HCT116 (cell line): Measurements from ENCODE around the gene PLK2. TPM values are rescaled to one million over a fixed set of nuclear protein-coding genes. Genes with fewer than 3 reads are reported as not detected.

Experiments used
- ATAC-seq: fragments of 200-7000 bp; cut with Tn5 transposase; 2 replicates; pipeline ENCODE4 v1.9.1; 2020; ENCODE audit warnings: mild to moderate bottlenecking, moderate library complexity
- BruUV-seq: library from RNA; stranded (reverse); fragments of 400-500 nt; replicated peaks from 2 replicates; lab custom pipeline; 2021; lab: Mats Ljungman, UMichigan
- CTCF ChIA-PET: fragments of 300-600 bp; sonication (Branson Sonifier 250); formaldehyde crosslinking; loops from one replicate; lab custom pipeline; 2021; ENCODE audit warnings: antibody characterized with exemption; lab: Charles Lee
- POLR2A ChIA-PET: fragments of 300-600, 350-600 bp; sonication (Branson Sonifier 250); formaldehyde crosslinking; loops from one replicate; lab custom pipeline; 2021; ENCODE audit warnings: antibody characterized with exemption; lab: Charles Lee
- RAD21 ChIA-PET, 2 experiments: fragments of 300-600 bp; sonication (Branson Sonifier 250); formaldehyde crosslinking; loops; one replicate each; lab custom pipeline; 2023; ENCODE audit warnings: low total read pairs in 2 of 2; ENCODE audit not compliant: uncharacterized antibody in 2 of 2, unreplicated experiment in 2 of 2, low non-redundant PET in 1 of 2; lab: Charles Lee
- DNase-seq: peaks from one replicate; pipeline ENCODE4 v3.0.0-alpha.2; 2010; ENCODE audit warnings: low read depth, low spot score
- H2AFZ ChIP-seq: fragments of 200-600 bp; shearing (Covaris generic), sonication (generic); 2 replicates; pipeline ENCODE4 v1.6.1; 2017; ENCODE audit warnings: low read depth, mixed run types, mixed read lengths, antibody characterized with exemption, low read length; ENCODE audit not compliant: poor library complexity, severe bottlenecking
- H3K27ac ChIP-seq: 2 replicates; pipeline ENCODE4 v1.5.1; 2012; ENCODE audit warnings: low read depth, low read length
- H3K27me3 ChIP-seq: fragments of 200-600 bp; sonication (generic); 2 replicates; pipeline ENCODE4 v1.6.1; 2016; ENCODE audit warnings: mixed run types, low read length, mixed read lengths; ENCODE audit not compliant: insufficient read depth
- H3K36me3 ChIP-seq, 2 experiments: fragments of 200-500 bp in 1 of 2; fragments of 200-600 bp in 1 of 2; sonication (Bioruptor generic) in 1 of 2; sonication (generic) in 1 of 2; 2 replicates each; pipeline versions ENCODE4 v1.5.1 to v1.6.1; 2014 to 2016; ENCODE audit warnings: low read length in 2 of 2, inconsistent platforms in 1 of 2, mixed read lengths in 1 of 2, mixed run types in 1 of 2; ENCODE audit not compliant: insufficient read depth in 2 of 2, control insufficient read depth in 1 of 2
- H3K4me1 ChIP-seq, 2 experiments: fragments of 200-600 bp in 1 of 2; sonication (generic) in 1 of 2; 2 replicates each; pipeline versions ENCODE4 v1.5.1 to v1.6.1; 2012 to 2017; ENCODE audit warnings: low read length in 2 of 2, inconsistent platforms in 1 of 2, mild to moderate bottlenecking in 1 of 2, mixed read lengths in 1 of 2, mixed run types in 1 of 2, moderate library complexity in 1 of 2; ENCODE audit not compliant: insufficient read depth in 2 of 2, control insufficient read depth in 1 of 2
- H3K4me2 ChIP-seq: fragments of 200-600 bp; sonication (generic); 2 replicates; pipeline ENCODE4 v1.6.1; 2017; ENCODE audit warnings: mixed run types, low read length, mixed read lengths
- H3K4me3 ChIP-seq, 2 experiments: fragments of 200-600 bp in 1 of 2; sonication (generic) in 1 of 2; replicated peaks in 1 of 2; 2 replicates each; pipeline ENCODE4 v1.5.1; 2011 to 2016; ENCODE audit warnings: low read length in 2 of 2, control low read depth in 1 of 2, low read depth in 1 of 2, mild to moderate bottlenecking in 1 of 2, mixed read lengths in 1 of 2, mixed run types in 1 of 2
- H3K79me2 ChIP-seq: fragments of 200-600 bp; sonication (generic); 2 replicates; pipeline ENCODE4 v1.6.1; 2017; ENCODE audit warnings: mild to moderate bottlenecking, mixed run types, low read length, moderate library complexity, mixed read lengths; ENCODE audit not compliant: insufficient read depth
- H3K9ac ChIP-seq: fragments of 200-600 bp; sonication (generic); 2 replicates; pipeline ENCODE4 v1.6.1; 2016; ENCODE audit warnings: low read length, mixed read lengths
- H3K9me2 ChIP-seq: fragments of 200-600 bp; sonication (generic), shearing (Covaris generic); 2 replicates; pipeline ENCODE4 v1.6.1; 2017; ENCODE audit warnings: mixed run types, mild to moderate bottlenecking, moderate library complexity; ENCODE audit not compliant: insufficient read depth
- H3K9me3 ChIP-seq, 2 experiments: fragments of 200-500 bp in 1 of 2; fragments of 200-600 bp in 1 of 2; sonication (Bioruptor generic) in 1 of 2; sonication (generic) in 1 of 2; 2 replicates each; pipeline ENCODE4 v1.6.1; 2014 to 2017; ENCODE audit warnings: low read length in 2 of 2, mixed read lengths in 2 of 2, inconsistent platforms in 1 of 2, low read depth in 1 of 2, mild to moderate bottlenecking in 1 of 2, mixed run types in 1 of 2, moderate library complexity in 1 of 2; ENCODE audit not compliant: control insufficient read depth in 1 of 2, insufficient read depth in 1 of 2
- H4K20me1 ChIP-seq: fragments of 200-600 bp; sonication (generic), shearing (Covaris generic); 2 replicates; pipeline ENCODE4 v1.6.1; 2017; ENCODE audit warnings: mixed run types, mild to moderate bottlenecking, moderate library complexity; ENCODE audit not compliant: insufficient read depth
- CBX3 ChIP-seq: IDR thresholded peaks from 2 replicates; pipeline ENCODE4 v1.6.1; 2012; ENCODE audit warnings: low read depth
- CEBPB ChIP-seq: IDR thresholded peaks from 2 replicates; pipeline ENCODE4 v1.6.1; 2012; ENCODE audit warnings: low read depth
- CTCF ChIP-seq, 3 experiments: fragments of 200-600 bp in 1 of 3; sonication (generic) in 1 of 3; IDR thresholded peaks in 2 of 3; conservative IDR thresholded peaks in 1 of 3; 2 replicates each; pipeline ENCODE4 v1.5.1; 2012 to 2017; ENCODE audit warnings: low read depth in 2 of 3, low read length in 2 of 3, antibody characterized with exemption in 1 of 3, borderline replicate concordance in 1 of 3, control low read depth in 1 of 3, mild to moderate bottlenecking in 1 of 3, mixed read lengths in 1 of 3, mixed run types in 1 of 3, moderate library complexity in 1 of 3; ENCODE audit not compliant: insufficient read depth in 1 of 3
- ELF1 ChIP-seq: IDR thresholded peaks from 2 replicates; pipeline ENCODE4 v1.6.1; 2012; ENCODE audit warnings: low read depth, borderline replicate concordance
- EZH2phosphoT487 ChIP-seq: fragments of 200-600 bp; IDR thresholded peaks from 2 replicates; pipeline ENCODE4 v1.6.1; 2018; ENCODE audit warnings: antibody characterized with exemption, borderline replicate concordance
- MAX ChIP-seq: IDR thresholded peaks from 2 replicates; pipeline ENCODE4 v1.6.1; 2012
- POLR2AphosphoS5 ChIP-seq: IDR thresholded peaks from 2 replicates; pipeline ENCODE4 v1.6.1; 2011; ENCODE audit warnings: mild to moderate bottlenecking, low read depth, low read length, moderate library complexity
- RAD21 ChIP-seq: IDR thresholded peaks from 2 replicates; pipeline ENCODE4 v1.6.1; 2012; ENCODE audit warnings: low read depth, mild to moderate bottlenecking
- SP1 ChIP-seq: IDR thresholded peaks from 2 replicates; pipeline ENCODE4 v1.6.1; 2012; ENCODE audit warnings: low read depth
- SRF ChIP-seq: IDR thresholded peaks from 2 replicates; pipeline ENCODE4 v1.6.1; 2012; ENCODE audit warnings: low read depth
- YY1 ChIP-seq: IDR thresholded peaks from 2 replicates; pipeline ENCODE4 v1.6.1; 2011; ENCODE audit warnings: low read length, low read depth, moderate library complexity, mild to moderate bottlenecking; ENCODE audit not compliant: insufficient replicate concordance; ENCODE audit errors: extremely low read depth
- ZFX ChIP-seq: fragments of 450-650 bp; IDR thresholded peaks from 2 replicates; pipeline ENCODE4 v1.6.1; 2017
- ZNF274 ChIP-seq: fragments of 200-500 bp; sonication (Bioruptor generic); IDR thresholded peaks from 2 replicates; pipeline ENCODE4 v1.6.1; 2014; ENCODE audit warnings: mild to moderate bottlenecking, low read depth, low read length, inconsistent platforms
- intact Hi-C: fragments of 100-400 bp; cut with micrococcal nuclease; formaldehyde crosslinking; loops from 2 replicates; pipeline ENCODE4 v1.10.0; 2022
- total RNA-seq: library from RNA; stranded (reverse); gene quantifications from one replicate; pipeline ENCODE4 v1.2.1, GENCODE V29; 2021; ENCODE audit not compliant: unreplicated experiment

Gene PLK2
- total RNA-seq, 1 experiment from 2014 or later: 54.6 TPM

- no peak for ATAC-seq
- POLR2A ChIA-PET: no interaction called here
Observed at GRCh38 chr5:58497921-58498320, 38.0 kb upstream of the PLK2 start.

More at GRCh38 chr5:58497921-58498320, 38.0 kb upstream of the PLK2 start:
- no peaks in the 10 kb centered on the region for H3K9me3 ChIP-seq
- no peaks in the 10 kb centered on the region for H3K9me2 ChIP-seq
- no peak overlapping the region for H3K9ac ChIP-seq
- H3K79me2 ChIP-seq: no peaks in the 10 kb centered on the region
- H3K4me2 ChIP-seq: no peak overlapping the region
- H4K20me1 ChIP-seq: no peaks in the 10 kb centered on the region
- H2AFZ ChIP-seq: no peak overlapping the region
- no peak for TF ChIP-seq POLR2AphosphoS5
- no peak for TF ChIP-seq CBX3
- TF ChIP-seq EZH2phosphoT487: no peak
- TF ChIP-seq CEBPB: no peak
- no peak for TF ChIP-seq YY1
- TF ChIP-seq SRF: no peak
- TF ChIP-seq MAX: no peak
- no peak for TF ChIP-seq RAD21
- no peak for TF ChIP-seq ZNF274
- TF ChIP-seq ELF1: no peak
- TF ChIP-seq ZFX: no peak
- TF ChIP-seq CTCF (IDR thresholded peaks at IDR 0.05 in 2 of 3, conservative IDR thresholded peaks at IDR 0.05 in 1 of 3; ENCODE audit: borderline replicate concordance in 1 of 3, insufficient read depth in 1 of 3, low read depth in 2 of 3, low read length in 2 of 3): no peak
- TF ChIP-seq SP1: no peak
- no TSS peak for BruUV-seq
- no peaks in the 10 kb centered on the region for H3K4me1 ChIP-seq
- ChIA-PET CTCF (interaction anchor here (1.4 to 9.9 kb wide), 2 partner anchors 350 to 512 kb away, joined by 3 to 83 read pairs; no protein-coding TSS in a partner anchor), RAD21 (no interaction called here)
- intact Hi-C loops: loop anchor here (1.0 to 10.0 kb wide), 3 partner anchors 217 to 509 kb away; no protein-coding TSS in a partner anchor
- no peak for DNase-seq
- 0 out of 2 replicates have a peak, but pooled peaks cover 9% of the 10 kb centered on the region for H3K27me3 ChIP-seq
- no peaks in the 10 kb centered on the region for H3K36me3 ChIP-seq
- H3K4me3 ChIP-seq: no peak overlapping the region
- no peak overlapping the region for H3K27ac ChIP-seq
